DOHH2 (cell line): ENCODE data around the gene CEP70.

ENCODE experiments used
- EZH2phosphoT487 ChIP-seq: fragments of 200-600 bp; sonication (generic); IDR thresholded peaks from 2 replicates; pipeline ENCODE4 v1.6.1; 2017; ENCODE audit warnings: borderline replicate concordance, mild to moderate bottlenecking, antibody characterized with exemption, low read length, moderate library complexity, mixed read lengths
- TF ChIP-seq, protein P1 (sequence below): fragments of 200-600 bp; sonication (generic); IDR thresholded peaks from one replicate; pipeline ENCODE4 v1.5.1; 2014; ENCODE audit warnings: antibody characterized with exemption, mild to moderate bottlenecking, low read depth, low read length; ENCODE audit not compliant: poor library complexity, severe bottlenecking

GRCh38 chr3:138594935-138595610 lies 1.0 kb upstream of the CEP70 start:
- TF ChIP-seq, protein P1, sequence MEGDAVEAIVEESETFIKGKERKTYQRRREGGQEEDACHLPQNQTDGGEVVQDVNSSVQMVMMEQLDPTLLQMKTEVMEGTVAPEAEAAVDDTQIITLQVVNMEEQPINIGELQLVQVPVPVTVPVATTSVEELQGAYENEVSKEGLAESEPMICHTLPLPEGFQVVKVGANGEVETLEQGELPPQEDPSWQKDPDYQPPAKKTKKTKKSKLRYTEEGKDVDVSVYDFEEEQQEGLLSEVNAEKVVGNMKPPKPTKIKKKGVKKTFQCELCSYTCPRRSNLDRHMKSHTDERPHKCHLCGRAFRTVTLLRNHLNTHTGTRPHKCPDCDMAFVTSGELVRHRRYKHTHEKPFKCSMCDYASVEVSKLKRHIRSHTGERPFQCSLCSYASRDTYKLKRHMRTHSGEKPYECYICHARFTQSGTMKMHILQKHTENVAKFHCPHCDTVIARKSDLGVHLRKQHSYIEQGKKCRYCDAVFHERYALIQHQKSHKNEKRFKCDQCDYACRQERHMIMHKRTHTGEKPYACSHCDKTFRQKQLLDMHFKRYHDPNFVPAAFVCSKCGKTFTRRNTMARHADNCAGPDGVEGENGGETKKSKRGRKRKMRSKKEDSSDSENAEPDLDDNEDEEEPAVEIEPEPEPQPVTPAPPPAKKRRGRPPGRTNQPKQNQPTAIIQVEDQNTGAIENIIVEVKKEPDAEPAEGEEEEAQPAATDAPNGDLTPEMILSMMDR: no peak
- TF ChIP-seq EZH2phosphoT487: no peak
